HepG2 (cell line): ENCODE measurements around the gene RNU1-2.
"Not testable (repeated sequence)": the region's sequence is repeated elsewhere in the genome, so short reads cannot be mapped to it uniquely, and the experiment has no call there.

ENCODE experiments used
- CTCF ChIP-seq: sonication (generic); formaldehyde crosslinking; IDR thresholded peaks from 2 replicates; pipeline ENCODE4 v1.5.0; 2020; ENCODE audit warnings: mild to moderate bottlenecking, missing genetic modification reagents, moderate library complexity
- MYPOP ChIP-seq: sonication (generic); formaldehyde crosslinking; IDR thresholded peaks from 2 replicates; pipeline ENCODE4 v1.8.1; 2023; ENCODE audit warnings: mild to moderate bottlenecking, moderate library complexity, missing genetic modification reagents
- SOX5 ChIP-seq: IDR thresholded peaks from 2 replicates; pipeline ENCODE4 v1.6.1; 2016; ENCODE audit warnings: borderline replicate concordance

- TF ChIP-seq SOX5; CTCF (CRISPR knock-in tag); MYPOP: not testable (repeated sequence)
These were observed 3.2 kb downstream of the RNU1-2 start for GRCh38 chr1:16899020-16899419.
